ENCODE data around the gene HPS4. TPM values are rescaled to one million over a fixed set of nuclear protein-coding genes. Genes with fewer than 3 reads are reported as not detected.

HPS4 gene
- total and polyA plus RNA-seq, 4 donors: 5.4 to 26.2 (median 12.6) TPM

DNA sequence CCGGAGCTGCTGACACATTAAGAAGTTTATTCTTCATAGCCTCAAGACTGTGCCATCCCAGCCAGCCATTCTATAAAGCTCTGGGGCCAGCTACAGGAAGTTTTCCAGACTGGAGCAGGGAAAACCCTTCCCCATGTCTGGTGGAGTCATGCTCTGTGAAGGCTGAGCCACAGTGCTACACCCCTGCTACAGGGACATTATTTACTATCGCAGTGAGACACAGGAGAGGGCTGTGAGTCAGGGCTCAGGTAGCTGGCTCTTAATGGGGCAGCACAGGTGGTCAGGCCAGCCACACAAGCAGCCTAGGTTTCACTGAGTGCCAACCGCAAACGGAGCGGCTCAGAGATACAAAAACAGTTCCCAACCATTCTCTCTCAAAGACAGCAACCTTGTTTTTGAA lies 12.1 kb downstream of the HPS4 start:
- Histone ChIP-seq H3K27ac (ENCODE audit: low read depth in 1 of 2, low read length in 2 of 2) (no peak overlapping the region), H3K4me3 (ENCODE audit: low read depth in 1 of 3, low read length in 3 of 3) (no peak overlapping the region), H3K36me3 (ENCODE audit: control insufficient read depth in 4 of 4, insufficient read depth in 3 of 4, low read depth in 1 of 4, low read length in 3 of 4) (peaks cover 31 to 73% (median 58%) of the 10 kb centered on the region in 4 donors), H3K27me3 (ENCODE audit: control insufficient read depth in 4 of 4, insufficient read depth in 4 of 4, low read length in 3 of 4) (no peaks in the 10 kb centered on the region), H3K4me1 (ENCODE audit: control insufficient read depth in 4 of 4, insufficient read depth in 4 of 4, low read length in 3 of 4) (no peaks in the 10 kb centered on the region), H3K9ac (ENCODE audit: low read depth in 1 of 2, low read length in 2 of 2) (no peak overlapping the region), H3K9me3 (ENCODE audit: control insufficient read depth in 4 of 4, low read length in 3 of 4) (no peaks in the 10 kb centered on the region)
- no peak for TF ChIP-seq HNF4A (conservative IDR thresholded peaks at IDR 0.05)
- TF ChIP-seq EGR1 (IDR thresholded peaks at IDR 0.05; ENCODE audit: low read depth in 2 of 2): no peak
- TF ChIP-seq, protein P1, sequence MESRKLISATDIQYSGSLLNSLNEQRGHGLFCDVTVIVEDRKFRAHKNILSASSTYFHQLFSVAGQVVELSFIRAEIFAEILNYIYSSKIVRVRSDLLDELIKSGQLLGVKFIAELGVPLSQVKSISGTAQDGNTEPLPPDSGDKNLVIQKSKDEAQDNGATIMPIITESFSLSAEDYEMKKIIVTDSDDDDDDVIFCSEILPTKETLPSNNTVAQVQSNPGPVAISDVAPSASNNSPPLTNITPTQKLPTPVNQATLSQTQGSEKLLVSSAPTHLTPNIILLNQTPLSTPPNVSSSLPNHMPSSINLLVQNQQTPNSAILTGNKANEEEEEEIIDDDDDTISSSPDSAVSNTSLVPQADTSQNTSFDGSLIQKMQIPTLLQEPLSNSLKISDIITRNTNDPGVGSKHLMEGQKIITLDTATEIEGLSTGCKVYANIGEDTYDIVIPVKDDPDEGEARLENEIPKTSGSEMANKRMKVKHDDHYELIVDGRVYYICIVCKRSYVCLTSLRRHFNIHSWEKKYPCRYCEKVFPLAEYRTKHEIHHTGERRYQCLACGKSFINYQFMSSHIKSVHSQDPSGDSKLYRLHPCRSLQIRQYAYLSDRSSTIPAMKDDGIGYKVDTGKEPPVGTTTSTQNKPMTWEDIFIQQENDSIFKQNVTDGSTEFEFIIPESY (IDR thresholded peaks at IDR 0.05): no peak
- no peak for TF ChIP-seq SP1 (IDR thresholded peaks at IDR 0.05)
- TF ChIP-seq HNF4G (IDR thresholded peaks at IDR 0.05): no peak
- no peak for TF ChIP-seq RXRA (IDR thresholded peaks at IDR 0.05)
- no peak for TF ChIP-seq TAF1 (conservative IDR thresholded peaks at IDR 0.05)
- TF ChIP-seq GABPA (IDR thresholded peaks at IDR 0.05 in 1 of 2, conservative IDR thresholded peaks at IDR 0.05 in 1 of 2): no peak
- no peak for TF ChIP-seq FOXA2 (IDR thresholded peaks at IDR 0.05)
- TF ChIP-seq NR2F2 (IDR thresholded peaks at IDR 0.05): no peak
- TF ChIP-seq, protein P2, sequence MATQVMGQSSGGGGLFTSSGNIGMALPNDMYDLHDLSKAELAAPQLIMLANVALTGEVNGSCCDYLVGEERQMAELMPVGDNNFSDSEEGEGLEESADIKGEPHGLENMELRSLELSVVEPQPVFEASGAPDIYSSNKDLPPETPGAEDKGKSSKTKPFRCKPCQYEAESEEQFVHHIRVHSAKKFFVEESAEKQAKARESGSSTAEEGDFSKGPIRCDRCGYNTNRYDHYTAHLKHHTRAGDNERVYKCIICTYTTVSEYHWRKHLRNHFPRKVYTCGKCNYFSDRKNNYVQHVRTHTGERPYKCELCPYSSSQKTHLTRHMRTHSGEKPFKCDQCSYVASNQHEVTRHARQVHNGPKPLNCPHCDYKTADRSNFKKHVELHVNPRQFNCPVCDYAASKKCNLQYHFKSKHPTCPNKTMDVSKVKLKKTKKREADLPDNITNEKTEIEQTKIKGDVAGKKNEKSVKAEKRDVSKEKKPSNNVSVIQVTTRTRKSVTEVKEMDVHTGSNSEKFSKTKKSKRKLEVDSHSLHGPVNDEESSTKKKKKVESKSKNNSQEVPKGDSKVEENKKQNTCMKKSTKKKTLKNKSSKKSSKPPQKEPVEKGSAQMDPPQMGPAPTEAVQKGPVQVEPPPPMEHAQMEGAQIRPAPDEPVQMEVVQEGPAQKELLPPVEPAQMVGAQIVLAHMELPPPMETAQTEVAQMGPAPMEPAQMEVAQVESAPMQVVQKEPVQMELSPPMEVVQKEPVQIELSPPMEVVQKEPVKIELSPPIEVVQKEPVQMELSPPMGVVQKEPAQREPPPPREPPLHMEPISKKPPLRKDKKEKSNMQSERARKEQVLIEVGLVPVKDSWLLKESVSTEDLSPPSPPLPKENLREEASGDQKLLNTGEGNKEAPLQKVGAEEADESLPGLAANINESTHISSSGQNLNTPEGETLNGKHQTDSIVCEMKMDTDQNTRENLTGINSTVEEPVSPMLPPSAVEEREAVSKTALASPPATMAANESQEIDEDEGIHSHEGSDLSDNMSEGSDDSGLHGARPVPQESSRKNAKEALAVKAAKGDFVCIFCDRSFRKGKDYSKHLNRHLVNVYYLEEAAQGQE (IDR thresholded peaks at IDR 0.05): no peak
- TF ChIP-seq, protein P3, sequence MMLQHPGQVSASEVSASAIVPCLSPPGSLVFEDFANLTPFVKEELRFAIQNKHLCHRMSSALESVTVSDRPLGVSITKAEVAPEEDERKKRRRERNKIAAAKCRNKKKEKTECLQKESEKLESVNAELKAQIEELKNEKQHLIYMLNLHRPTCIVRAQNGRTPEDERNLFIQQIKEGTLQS (IDR thresholded peaks at IDR 0.05): no peak
- TF ChIP-seq JUND (IDR thresholded peaks at IDR 0.05): no peak
- TF ChIP-seq, protein P4, sequence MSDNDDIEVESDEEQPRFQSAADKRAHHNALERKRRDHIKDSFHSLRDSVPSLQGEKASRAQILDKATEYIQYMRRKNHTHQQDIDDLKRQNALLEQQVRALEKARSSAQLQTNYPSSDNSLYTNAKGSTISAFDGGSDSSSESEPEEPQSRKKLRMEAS (IDR thresholded peaks at IDR 0.05): no peak
- TF ChIP-seq, protein P5, sequence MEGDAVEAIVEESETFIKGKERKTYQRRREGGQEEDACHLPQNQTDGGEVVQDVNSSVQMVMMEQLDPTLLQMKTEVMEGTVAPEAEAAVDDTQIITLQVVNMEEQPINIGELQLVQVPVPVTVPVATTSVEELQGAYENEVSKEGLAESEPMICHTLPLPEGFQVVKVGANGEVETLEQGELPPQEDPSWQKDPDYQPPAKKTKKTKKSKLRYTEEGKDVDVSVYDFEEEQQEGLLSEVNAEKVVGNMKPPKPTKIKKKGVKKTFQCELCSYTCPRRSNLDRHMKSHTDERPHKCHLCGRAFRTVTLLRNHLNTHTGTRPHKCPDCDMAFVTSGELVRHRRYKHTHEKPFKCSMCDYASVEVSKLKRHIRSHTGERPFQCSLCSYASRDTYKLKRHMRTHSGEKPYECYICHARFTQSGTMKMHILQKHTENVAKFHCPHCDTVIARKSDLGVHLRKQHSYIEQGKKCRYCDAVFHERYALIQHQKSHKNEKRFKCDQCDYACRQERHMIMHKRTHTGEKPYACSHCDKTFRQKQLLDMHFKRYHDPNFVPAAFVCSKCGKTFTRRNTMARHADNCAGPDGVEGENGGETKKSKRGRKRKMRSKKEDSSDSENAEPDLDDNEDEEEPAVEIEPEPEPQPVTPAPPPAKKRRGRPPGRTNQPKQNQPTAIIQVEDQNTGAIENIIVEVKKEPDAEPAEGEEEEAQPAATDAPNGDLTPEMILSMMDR (IDR thresholded peaks at IDR 0.05; ENCODE audit: low read depth, low read length, missing input control): no peak
- TF ChIP-seq RAD21 (IDR thresholded peaks at IDR 0.05): no peak
- TF ChIP-seq FOXA1 (IDR thresholded peaks at IDR 0.05): no peak
- TF ChIP-seq YY1 (IDR thresholded peaks at IDR 0.05): no peak
- WGBS: 78% methylated on average over 5 of the region's 5 CpGs
- no peak for DNase-seq (ENCODE audit: low spot score)
